Thymus (tissue), 11 donors: Measurements from ENCODE around the gene SDSL. TPM values are rescaled to one million over a fixed set of nuclear protein-coding genes. Genes with fewer than 3 reads are reported as not detected.

Experiments used
- DNase-seq, 9 donors: peaks; one replicate each; pipeline ENCODE4 v3.0.0-alpha.2; 2013; ENCODE audit warnings: low spot score in 9 of 9, low read depth in 6 of 9, missing footprints in 1 of 9
- H3K27ac ChIP-seq, 2 donors: one replicate each; pipeline ENCODE4 v1.5.1; 2013; ENCODE audit warnings: control low read depth in 1 of 2, low read depth in 1 of 2, low read length in 1 of 2, mild to moderate bottlenecking in 1 of 2, moderate library complexity in 1 of 2
- H3K27me3 ChIP-seq, 2 donors: one replicate each; pipeline ENCODE4 v1.5.1; 2013; ENCODE audit warnings: low read length in 1 of 2; ENCODE audit not compliant: control insufficient read depth in 2 of 2, insufficient read depth in 1 of 2
- H3K36me3 ChIP-seq, 2 donors: one replicate each; pipeline ENCODE4 v1.5.1; 2013; ENCODE audit warnings: low read length in 1 of 2, mild to moderate bottlenecking in 1 of 2, moderate library complexity in 1 of 2; ENCODE audit not compliant: control insufficient read depth in 2 of 2, insufficient read depth in 2 of 2
- H3K4me1 ChIP-seq, 2 donors: one replicate each; pipeline ENCODE4 v1.5.1; 2013; ENCODE audit warnings: low read length in 2 of 2; ENCODE audit not compliant: control insufficient read depth in 2 of 2, insufficient read depth in 2 of 2
- H3K4me3 ChIP-seq, 2 donors: one replicate each; pipeline ENCODE4 v1.5.1; 2013; ENCODE audit warnings: low read length in 2 of 2, control low read depth in 1 of 2, mild to moderate bottlenecking in 1 of 2
- H3K9me3 ChIP-seq, 2 donors: one replicate each; pipeline ENCODE4 v1.5.1; 2013; ENCODE audit warnings: low read length in 1 of 2, mild to moderate bottlenecking in 1 of 2; ENCODE audit not compliant: control insufficient read depth in 2 of 2, insufficient read depth in 1 of 2
- WGBS: extraction: QIAGEN DNeasy Blood & Tissue Kit; methylation state at CpG from one replicate; pipeline ENCODE4 v1.1.7; 2013; 5-methylcytosine and 5-hydroxymethylcytosine counted together
- polyA plus RNA-seq: library from polyadenylated mRNA; stranded (reverse); fragments of 200-250 nt; gene quantifications from one replicate; pipeline ENCODE4 v1.2.3, GENCODE V29; 2013
- total RNA-seq: library from RNA; stranded (reverse); fragments of 120-200 nt; gene quantifications from one replicate; pipeline ENCODE4 v1.2.4, GENCODE V29; 2013
- donor health status: healthy.

Gene SDSL
- total and polyA plus RNA-seq, 2 donors = 2.1 to 13.1 TPM

DNA sequence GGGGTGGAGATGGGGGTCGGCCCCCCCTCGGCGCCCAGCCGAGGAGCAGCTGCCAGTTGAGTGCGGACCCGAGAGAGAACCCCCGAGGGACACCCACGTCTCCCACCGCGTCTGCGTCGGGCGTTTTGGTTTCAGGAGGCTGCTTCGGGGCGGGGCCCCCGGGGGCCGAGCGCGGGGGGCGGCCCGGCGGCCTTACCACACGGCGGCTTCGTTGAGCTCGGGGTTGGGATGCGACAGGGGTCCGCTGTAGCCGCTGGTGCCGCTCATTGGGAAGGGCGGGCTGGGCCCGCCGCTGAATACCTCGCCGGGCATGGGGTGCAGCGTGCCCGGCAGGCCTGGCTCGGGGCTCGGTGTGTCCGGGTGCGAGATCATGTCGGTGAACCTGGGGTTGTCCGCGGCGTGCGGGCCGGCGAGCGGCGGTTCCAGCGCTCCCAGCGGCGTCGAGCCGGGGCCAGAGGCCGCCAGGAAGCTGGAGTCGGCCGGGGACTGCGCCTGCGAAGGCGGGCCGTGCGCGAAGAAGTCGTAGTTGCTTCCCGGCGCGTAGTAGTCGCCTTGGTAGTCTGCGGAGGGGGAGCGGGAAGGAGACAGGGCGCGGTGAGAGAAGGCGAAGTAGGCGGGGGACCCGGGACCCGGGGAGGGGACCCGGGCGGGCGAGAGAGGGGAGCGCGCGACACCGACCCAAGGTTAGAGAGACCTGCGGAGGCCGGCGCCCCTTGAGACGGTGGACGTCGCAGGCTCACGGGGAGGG lies 41.0 kb downstream of the SDSL start:
- no peaks in the 10 kb centered on the region for H3K4me1 ChIP-seq
- WGBS = 3% methylated on average over 91 of the region's 91 CpGs
- H3K4me3 ChIP-seq = no peak overlapping the region
- H3K36me3 ChIP-seq = no peaks in the 10 kb centered on the region
- no peak for DNase-seq
- H3K27ac ChIP-seq = no peak overlapping the region
- H3K27me3 ChIP-seq = peaks cover 63 to 90% of the 10 kb centered on the region in 2 donors
- H3K9me3 ChIP-seq = no peaks in the 10 kb centered on the region

DNA sequence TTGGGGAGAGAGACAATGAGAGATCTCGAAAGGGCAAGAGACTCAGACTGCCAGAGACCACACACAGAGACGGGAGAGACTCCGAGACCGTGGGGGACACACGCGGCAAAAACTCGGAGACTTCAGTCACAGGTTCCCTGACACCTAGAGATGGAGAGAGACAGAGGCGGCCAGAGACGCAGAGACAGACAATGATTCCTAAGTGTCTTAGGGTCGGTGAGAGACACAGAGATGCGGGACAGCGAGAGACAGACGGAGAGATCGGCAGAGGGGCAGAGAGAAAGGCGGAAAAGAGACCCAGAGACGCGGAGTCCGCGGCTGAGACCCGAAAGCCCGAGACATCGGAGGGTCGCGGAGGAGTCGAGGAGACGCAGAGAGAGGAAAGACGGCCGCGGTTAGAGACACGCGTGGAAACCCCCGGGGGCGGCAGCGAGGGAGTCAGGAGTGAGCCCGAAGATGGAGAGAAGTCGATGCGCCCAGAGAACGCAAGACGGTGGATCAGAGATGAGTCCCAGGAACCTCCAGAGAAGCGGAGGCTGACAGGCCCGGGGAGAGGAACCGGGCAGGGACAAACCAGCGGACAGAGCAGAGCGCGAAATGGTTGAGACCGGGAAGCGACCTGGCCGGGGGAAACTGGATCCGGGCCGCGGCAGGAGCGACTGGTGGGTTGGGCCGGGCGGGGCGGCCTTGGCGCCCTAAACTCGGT lies 41.7 kb downstream of the SDSL start:
- Histone ChIP-seq H3K4me1 (no peaks in the 10 kb centered on the region), H3K36me3 (no peaks in the 10 kb centered on the region), H3K4me3 (no peak overlapping the region), H3K27me3 (peaks cover 70 to 91% of the 10 kb centered on the region in 2 donors), H3K27ac (no peak overlapping the region), H3K9me3 (no peaks in the 10 kb centered on the region)
- WGBS = 4% methylated on average over 57 of the region's 57 CpGs
- DNase-seq = no peak

DNA sequence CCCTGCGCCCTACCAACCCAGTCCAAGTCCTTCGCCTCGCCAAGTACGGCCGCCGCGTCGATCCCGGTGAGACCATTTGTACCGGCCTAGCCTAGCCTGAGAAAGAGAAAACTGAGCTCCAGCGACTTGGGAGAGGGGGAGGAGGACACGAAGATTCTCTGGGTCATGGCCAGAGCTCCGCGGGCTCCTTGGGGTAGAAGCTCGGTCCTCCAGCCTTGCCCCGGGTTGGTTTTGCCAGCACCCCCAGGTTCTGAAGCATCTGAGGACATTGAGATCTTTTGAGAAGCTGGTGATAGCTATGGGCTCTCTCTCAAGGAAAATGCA lies 42.2 kb downstream of the SDSL start:
- Histone ChIP-seq H3K27ac (no peak overlapping the region), H3K27me3 (peaks cover 75 to 91% of the 10 kb centered on the region in 2 donors), H3K4me3 (no peak overlapping the region), H3K4me1 (no peaks in the 10 kb centered on the region), H3K36me3 (no peaks in the 10 kb centered on the region), H3K9me3 (no peaks in the 10 kb centered on the region)
- DNase-seq = no peak
- WGBS = 3% methylated on average over 16 of the region's 16 CpGs

DNA sequence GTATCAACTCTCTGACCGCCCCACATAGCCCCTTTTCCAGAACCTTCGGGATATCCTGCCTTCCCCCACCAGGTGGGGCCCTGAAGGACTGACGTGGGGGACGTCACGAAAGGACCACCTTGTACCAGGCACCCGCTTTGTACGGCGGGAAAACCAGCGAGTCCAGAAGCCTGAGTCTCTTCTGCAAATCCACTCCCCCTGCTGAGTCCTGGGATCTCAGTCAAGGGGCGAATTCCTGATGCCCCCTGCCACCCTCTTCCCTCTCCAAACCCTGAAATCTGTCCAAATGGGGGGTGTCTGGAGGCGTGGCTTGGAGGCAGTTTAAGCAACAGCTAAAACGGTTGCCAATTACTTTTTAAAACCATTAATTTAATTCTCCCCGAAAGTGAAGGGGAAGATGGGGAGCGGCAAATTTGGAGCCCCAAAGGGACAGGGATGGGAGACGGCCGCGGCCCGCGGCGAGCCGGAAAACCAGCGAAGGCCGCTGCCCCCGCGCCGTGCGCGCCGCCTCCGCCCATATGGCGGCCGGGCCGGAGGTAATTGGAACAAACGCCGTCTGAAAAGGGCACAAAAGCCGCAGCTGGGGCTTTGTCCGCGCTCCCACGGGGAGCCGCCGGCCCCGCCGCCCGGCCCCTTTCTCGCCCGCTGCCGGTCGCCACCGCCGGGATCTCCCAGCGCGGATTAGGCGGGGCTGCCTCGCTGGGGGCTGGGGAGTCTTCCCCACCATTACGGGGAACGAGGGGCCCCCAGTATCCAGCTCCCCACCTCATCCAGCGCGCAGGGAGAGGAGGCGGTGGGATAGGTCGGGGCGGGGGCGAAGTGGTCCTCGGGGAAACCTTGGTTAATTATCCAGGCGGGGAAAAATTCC lies 42.9 kb downstream of the SDSL start:
- Histone ChIP-seq H3K9me3 (no peaks in the 10 kb centered on the region), H3K4me1 (no peaks in the 10 kb centered on the region), H3K27ac (no peak overlapping the region), H3K27me3 (peaks cover 82 to 92% of the 10 kb centered on the region in 2 donors), H3K4me3 (no peak overlapping the region), H3K36me3 (no peaks in the 10 kb centered on the region)
- 4% methylated on average over 64 of the region's 64 CpGs for WGBS
- DNase-seq = no peak

DNA sequence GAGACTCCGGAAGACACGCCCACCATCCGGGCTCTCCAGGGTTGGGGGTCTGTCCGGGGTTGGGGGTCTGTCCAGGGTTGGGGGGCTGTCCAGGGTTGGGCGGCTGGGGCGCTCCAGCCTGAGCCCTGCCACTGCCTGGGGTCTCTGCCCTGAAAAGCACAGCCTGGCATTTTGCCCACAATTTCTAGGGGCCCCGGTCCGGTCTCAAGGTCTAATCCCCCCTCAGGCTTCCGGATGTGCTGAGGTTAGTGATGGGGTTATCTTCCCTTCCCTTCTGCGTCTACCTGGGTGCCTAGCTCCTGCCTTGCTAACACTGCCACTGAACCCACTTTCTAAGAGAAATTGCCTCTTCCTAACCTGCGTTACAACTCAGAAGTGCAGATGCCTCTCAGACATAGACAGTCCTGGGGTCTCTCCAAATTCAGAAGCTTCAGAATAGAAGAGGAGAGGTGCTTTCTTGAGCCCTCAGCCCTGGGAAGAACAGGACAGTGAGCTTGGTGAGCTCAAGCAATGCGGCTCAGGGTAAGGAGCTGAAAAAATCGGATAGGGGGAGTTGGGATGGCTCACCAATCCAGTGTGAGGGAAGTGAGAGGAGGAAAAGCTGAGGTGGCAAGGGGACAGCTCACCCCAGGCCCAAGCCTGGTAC lies 43.8 kb downstream of the SDSL start:
- DNase-seq = no peak
- H3K27me3 ChIP-seq = peaks cover 90 to 97% of the 10 kb centered on the region in 2 donors
- H3K4me1 ChIP-seq = no peaks in the 10 kb centered on the region
- no peak overlapping the region for H3K27ac ChIP-seq
- no peaks in the 10 kb centered on the region for H3K36me3 ChIP-seq
- no peak overlapping the region for H3K4me3 ChIP-seq
- 4% methylated on average over 13 of the region's 13 CpGs for WGBS
- H3K9me3 ChIP-seq = no peaks in the 10 kb centered on the region

DNA sequence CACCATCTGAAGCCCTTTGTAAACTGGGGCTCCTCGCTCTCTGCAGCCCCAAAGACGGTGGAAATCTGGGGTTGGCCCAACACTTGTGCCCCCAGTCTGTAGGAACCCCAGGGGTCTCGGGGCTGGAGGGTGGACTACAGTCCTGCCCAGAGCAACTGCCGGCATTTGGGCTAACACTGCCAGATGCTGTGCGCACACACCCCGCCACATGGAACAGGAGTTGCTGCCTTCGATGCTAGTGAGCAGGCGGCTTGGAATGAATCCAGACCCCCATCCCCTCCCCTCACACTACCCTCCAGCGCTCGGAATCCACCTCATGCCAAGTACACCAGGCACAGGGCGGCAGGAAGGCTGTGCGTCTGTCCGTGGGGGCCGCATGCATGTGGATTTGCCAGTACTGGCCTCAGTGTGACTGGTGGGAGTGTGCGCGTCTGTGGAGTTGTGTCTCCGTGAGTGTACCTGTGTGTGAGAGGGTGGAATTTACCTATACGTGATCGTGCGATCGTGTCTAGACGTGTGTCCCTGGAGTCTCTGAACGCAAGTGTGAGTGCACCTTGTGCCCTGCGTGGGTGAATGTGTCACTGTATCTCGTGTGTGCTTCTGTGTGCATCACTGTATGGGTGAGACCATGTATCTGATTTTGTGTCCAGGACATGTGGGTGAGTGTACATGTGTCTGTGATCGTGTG lies 44.4 kb downstream of the SDSL start:
- Histone ChIP-seq H3K27me3 (peaks cover 94 to 99% of the 10 kb centered on the region in 2 donors), H3K9me3 (no peaks in the 10 kb centered on the region), H3K27ac (no peak overlapping the region), H3K4me3 (no peak overlapping the region), H3K4me1 (no peaks in the 10 kb centered on the region), H3K36me3 (no peaks in the 10 kb centered on the region)
- no peak for DNase-seq
- 10% methylated on average over 26 of the region's 26 CpGs for WGBS

DNA sequence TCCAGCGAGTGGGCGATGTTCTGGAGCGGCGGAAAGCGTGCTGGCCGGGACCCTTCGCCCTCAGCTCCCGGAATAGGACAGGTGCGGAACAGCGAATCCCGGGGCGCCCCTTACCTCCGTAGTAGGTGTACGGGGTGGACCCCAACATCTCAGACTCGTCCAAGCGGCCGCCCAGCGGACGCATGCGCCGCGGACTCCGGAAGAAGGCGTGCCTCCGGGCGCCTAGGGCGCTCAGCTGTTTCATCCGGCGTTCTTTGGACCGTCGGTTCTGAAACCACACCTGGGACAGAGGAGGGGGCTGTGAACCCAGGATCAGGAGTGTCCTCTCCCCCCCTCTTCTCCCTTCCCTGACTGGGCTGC lies 44.9 kb downstream of the SDSL start:
- H3K4me1 ChIP-seq = no peaks in the 10 kb centered on the region
- peak overlapping the region in 1 of 2 donors; percentile 22 for H3K4me3 ChIP-seq
- H3K9me3 ChIP-seq = no peaks in the 10 kb centered on the region
- DNase-seq = no peak
- no peaks in the 10 kb centered on the region for H3K36me3 ChIP-seq
- H3K27me3 ChIP-seq = peaks cover 98 to 100% of the 10 kb centered on the region in 2 donors
- 6% methylated on average over 31 of the region's 31 CpGs for WGBS
- H3K27ac ChIP-seq = no peak overlapping the region

DNA sequence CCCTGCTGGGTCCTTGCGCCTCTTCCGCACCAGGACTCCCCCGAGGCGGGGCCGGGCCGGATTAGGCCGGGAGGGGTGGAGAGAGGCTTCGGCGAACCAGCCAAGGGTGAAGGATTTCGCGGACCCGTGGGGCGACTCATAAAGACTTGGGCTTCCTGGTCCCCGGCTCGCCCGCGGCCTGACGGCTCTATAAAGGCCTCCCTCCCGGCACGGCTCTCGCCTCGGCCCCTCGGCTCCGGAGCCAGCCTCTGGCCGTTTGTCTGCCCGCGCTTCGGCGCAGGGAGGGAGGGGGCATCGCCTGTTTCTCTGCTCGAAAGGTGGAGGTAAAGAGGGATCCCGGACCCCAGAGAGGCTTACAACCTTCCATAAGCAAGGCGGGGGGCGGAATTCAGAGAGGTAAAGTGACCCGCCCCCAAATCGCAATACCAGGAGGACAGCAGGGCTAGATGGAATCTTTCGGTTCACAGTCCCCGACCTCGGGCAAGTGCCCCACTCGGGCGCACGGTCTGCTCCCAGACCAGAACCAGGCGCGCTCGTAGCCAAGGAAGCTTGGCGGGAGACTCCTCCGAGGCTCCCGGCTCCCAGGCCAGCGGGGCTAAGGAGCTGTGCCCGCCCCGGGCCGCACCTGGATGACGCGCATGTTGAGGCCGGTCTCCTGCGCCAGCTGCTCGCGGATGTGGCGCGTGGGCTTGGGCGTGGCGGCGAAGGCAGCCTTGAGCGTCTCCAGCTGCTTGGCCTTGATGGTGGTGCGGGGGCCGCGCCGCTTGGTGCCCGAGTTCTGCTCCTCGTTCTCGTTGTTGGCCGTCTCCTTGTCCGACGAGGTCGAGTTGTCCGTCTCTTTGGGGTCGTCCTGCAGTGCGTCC lies 45.6 kb downstream of the SDSL start:
- no peaks in the 10 kb centered on the region for H3K36me3 ChIP-seq
- H3K27ac ChIP-seq = no peak overlapping the region
- 3% methylated on average over 78 of the region's 78 CpGs for WGBS
- no peak for DNase-seq
- no peaks in the 10 kb centered on the region for H3K9me3 ChIP-seq
- peaks cover 100% of the 10 kb centered on the region in 2 donors for H3K27me3 ChIP-seq
- H3K4me3 ChIP-seq = peak overlapping the region in 1 of 2 donors; percentile 22
- no peaks in the 10 kb centered on the region for H3K4me1 ChIP-seq
